Natural killer cell (primary cell): ENCODE data around the gene RNF145. TPM values are rescaled to one million over a fixed set of nuclear protein-coding genes. Genes with fewer than 3 reads are reported as not detected.

Experiments used
- ATAC-seq, 3 donors: fragments of 150-1000 bp in 2 of 3; fragments of 200-7000 bp in 1 of 3; cut with Tn5 transposase; 1 replicate in 1 of 3; 2 replicates in 2 of 3; pipeline ENCODE4 v1.10.0; 2021; ENCODE audit warnings: mild to moderate bottlenecking in 2 of 3, moderate library complexity in 2 of 3
- DNase-seq, 2 donors: peaks; one replicate each; pipeline versions ENCODE4 v3.0.0 to v3.0.0-alpha.2; 2013 to 2021; ENCODE audit warnings: mixed read lengths in 1 of 2
- H3K27ac ChIP-seq: one replicate; pipeline ENCODE4 v1.5.1; 2013; ENCODE audit warnings: mild to moderate bottlenecking, low read length
- H3K27me3 ChIP-seq: one replicate; pipeline ENCODE4 v1.6.1; 2013; ENCODE audit warnings: low read length; ENCODE audit not compliant: control insufficient read depth, insufficient read depth
- H3K36me3 ChIP-seq: one replicate; pipeline ENCODE4 v1.6.1; 2013; ENCODE audit warnings: low read length; ENCODE audit not compliant: control insufficient read depth, insufficient read depth
- H3K4me1 ChIP-seq: one replicate; pipeline ENCODE4 v1.6.1; 2013; ENCODE audit warnings: low read length; ENCODE audit not compliant: control insufficient read depth, insufficient read depth
- H3K4me3 ChIP-seq: one replicate; pipeline ENCODE4 v1.5.1; 2013; ENCODE audit warnings: low read length
- H3K9me3 ChIP-seq: one replicate; pipeline ENCODE4 v1.6.1; 2013; ENCODE audit warnings: low read length; ENCODE audit not compliant: control insufficient read depth, insufficient read depth
- H3K27ac Mint-ChIP-seq, 2 donors: one replicate each; pipeline ENCODE4 v1.8.0; 2022; ENCODE audit warnings: mild to moderate bottlenecking in 2 of 2, mixed read lengths in 2 of 2, moderate library complexity in 1 of 2
- H3K27me3 Mint-ChIP-seq, 2 donors: one replicate each; pipeline ENCODE4 v1.8.0; 2022; ENCODE audit warnings: low read depth in 2 of 2, mixed read lengths in 2 of 2
- H3K36me3 Mint-ChIP-seq: one replicate; pipeline ENCODE4 v1.8.0; 2022; ENCODE audit warnings: mixed read lengths
- H3K4me1 Mint-ChIP-seq, 2 donors: one replicate each; pipeline ENCODE4 v1.8.0; 2022; ENCODE audit warnings: mixed read lengths in 2 of 2
- H3K4me3 Mint-ChIP-seq: one replicate; pipeline ENCODE4 v1.8.0; 2022; ENCODE audit warnings: mild to moderate bottlenecking, moderate library complexity, mixed read lengths
- H3K9me3 Mint-ChIP-seq, 2 donors: one replicate each; pipeline ENCODE4 v1.8.0; 2022; ENCODE audit warnings: mixed read lengths in 2 of 2
- WGBS: methylation state at CpG from one replicate; pipeline ENCODE4 v1.1.7; 2013; ENCODE audit warnings: missing lambda C conversion rate; ENCODE audit not compliant: insufficient coverage; 5-methylcytosine and 5-hydroxymethylcytosine counted together
- intact Hi-C: fragments of 100-400 bp; cut with micrococcal nuclease; formaldehyde crosslinking; loops from one replicate; pipeline ENCODE4 v1.14.2; 2022
- total RNA-seq, 4 donors: library from RNA; stranded (reverse); fragments of 120-200 nt in 1 of 4; gene quantifications; one replicate each; pipeline versions ENCODE4 v1.2.3 to v1.2.4, GENCODE V29; 2013 to 2022
- TF ChIP-seq, protein P1 (sequence below): fragments of 200-600 bp; IDR thresholded peaks from one replicate; pipeline ENCODE4 v1.8.0; 2022; ENCODE audit warnings: antibody characterized with exemption

RNF145 gene
- total RNA-seq, 3 donors from 2014 or later (not counting 1 experiment from before 2014, with no cell fraction given) = 29.8 to 40.4 (median 38.4) TPM

DNA sequence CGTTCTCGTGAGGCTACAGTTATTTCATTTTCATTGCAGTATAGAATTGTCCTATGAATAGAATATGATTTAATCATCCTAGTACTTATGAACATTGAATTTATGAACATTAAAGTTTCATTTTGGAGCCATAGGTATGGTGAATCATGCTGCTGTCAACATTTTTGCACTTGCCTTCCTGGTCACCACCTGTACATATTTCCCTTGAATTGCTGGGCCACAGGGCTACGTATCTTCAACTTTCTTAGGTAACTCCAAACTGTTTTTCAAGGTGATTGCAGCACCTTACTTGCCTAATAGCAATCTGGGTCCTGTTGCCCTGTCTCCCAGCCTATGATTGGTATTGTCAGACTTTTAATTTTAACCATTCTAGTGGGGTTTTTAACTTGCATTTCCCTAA, 6.5 kb upstream of the RNF145 start:
- Histone ChIP-seq H3K4me3 (no peak overlapping the region), H3K36me3 (no peaks in the 10 kb centered on the region), H3K27ac (no peak overlapping the region), H3K27me3 (no peaks in the 10 kb centered on the region), H3K9me3 (no peaks in the 10 kb centered on the region), H3K4me1 (peaks cover 3% of the 10 kb centered on the region)
- ATAC-seq (no peak), DNase-seq (no peak)
- Mint-ChIP-seq H3K4me3 (no peak overlapping the region), H3K36me3 (no peaks in the 10 kb centered on the region), H3K27ac (no peak overlapping the region), H3K9me3 (no peaks in the 10 kb centered on the region), H3K4me1 (peaks cover 12 to 14% of the 10 kb centered on the region in 2 donors), H3K27me3 (peaks cover 23 to 33% of the 10 kb centered on the region in 2 donors)
- intact Hi-C loops = no loop called here
- WGBS = 95% methylated on average over 1 of the region's 3 CpGs
- TF ChIP-seq, protein P1, sequence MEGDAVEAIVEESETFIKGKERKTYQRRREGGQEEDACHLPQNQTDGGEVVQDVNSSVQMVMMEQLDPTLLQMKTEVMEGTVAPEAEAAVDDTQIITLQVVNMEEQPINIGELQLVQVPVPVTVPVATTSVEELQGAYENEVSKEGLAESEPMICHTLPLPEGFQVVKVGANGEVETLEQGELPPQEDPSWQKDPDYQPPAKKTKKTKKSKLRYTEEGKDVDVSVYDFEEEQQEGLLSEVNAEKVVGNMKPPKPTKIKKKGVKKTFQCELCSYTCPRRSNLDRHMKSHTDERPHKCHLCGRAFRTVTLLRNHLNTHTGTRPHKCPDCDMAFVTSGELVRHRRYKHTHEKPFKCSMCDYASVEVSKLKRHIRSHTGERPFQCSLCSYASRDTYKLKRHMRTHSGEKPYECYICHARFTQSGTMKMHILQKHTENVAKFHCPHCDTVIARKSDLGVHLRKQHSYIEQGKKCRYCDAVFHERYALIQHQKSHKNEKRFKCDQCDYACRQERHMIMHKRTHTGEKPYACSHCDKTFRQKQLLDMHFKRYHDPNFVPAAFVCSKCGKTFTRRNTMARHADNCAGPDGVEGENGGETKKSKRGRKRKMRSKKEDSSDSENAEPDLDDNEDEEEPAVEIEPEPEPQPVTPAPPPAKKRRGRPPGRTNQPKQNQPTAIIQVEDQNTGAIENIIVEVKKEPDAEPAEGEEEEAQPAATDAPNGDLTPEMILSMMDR = no peak

DNA sequence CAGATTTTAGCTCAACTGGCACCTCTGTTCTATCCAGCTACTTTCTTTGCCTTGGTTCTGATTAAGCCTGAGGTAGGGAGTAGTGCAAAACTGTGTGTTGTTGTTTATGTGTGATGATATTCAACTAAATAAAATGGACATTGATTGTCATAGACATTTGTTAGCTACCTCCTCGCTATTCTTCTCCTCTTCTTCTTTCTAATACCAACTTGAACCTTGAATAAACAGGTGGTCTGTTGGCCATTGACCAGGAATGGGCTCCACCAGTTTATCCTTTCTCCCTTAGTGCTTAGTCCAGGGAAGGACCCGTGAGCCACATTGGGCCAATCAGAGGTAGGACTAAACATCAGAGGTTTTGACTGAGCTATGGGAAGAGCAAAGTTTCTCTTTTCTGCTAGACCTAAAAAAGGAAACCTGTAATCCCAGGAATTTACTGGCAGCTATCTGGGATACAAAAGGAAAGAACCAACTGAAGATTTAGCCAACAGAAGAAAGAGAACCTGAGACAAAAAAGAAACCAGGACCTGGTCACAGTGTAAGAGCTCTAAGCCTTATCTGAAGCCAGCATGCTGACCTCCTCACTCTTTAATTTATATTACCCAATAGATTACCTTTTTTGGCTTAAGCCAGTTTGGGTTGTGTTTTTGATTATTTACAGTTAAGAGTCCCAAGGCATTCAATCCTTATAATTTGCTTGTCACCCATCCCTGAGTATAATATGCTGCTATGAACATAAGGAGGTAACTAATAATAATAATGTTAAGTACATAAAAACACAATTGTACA, 5.3 kb upstream of the RNF145 start:
- Histone ChIP-seq H3K27me3 (no peaks in the 10 kb centered on the region), H3K4me3 (no peak overlapping the region), H3K9me3 (no peaks in the 10 kb centered on the region), H3K36me3 (no peaks in the 10 kb centered on the region), H3K4me1 (peaks cover 7% of the 10 kb centered on the region), H3K27ac (no peak overlapping the region)
- WGBS = 94% methylated on average over 2 of the region's 2 CpGs
- H3K4me1 Mint-ChIP-seq = peaks cover 16 to 18% of the 10 kb centered on the region in 2 donors
- peaks cover 23 to 33% of the 10 kb centered on the region in 2 donors for H3K27me3 Mint-ChIP-seq
- no peak for ATAC-seq
- no peaks in the 10 kb centered on the region for H3K36me3 Mint-ChIP-seq
- intact Hi-C loops = no loop called here
- no peak overlapping the region for H3K4me3 Mint-ChIP-seq
- H3K27ac Mint-ChIP-seq = no peak overlapping the region
- no peak for DNase-seq
- TF ChIP-seq, protein P1 = no peak
- no peaks in the 10 kb centered on the region for H3K9me3 Mint-ChIP-seq

DNA sequence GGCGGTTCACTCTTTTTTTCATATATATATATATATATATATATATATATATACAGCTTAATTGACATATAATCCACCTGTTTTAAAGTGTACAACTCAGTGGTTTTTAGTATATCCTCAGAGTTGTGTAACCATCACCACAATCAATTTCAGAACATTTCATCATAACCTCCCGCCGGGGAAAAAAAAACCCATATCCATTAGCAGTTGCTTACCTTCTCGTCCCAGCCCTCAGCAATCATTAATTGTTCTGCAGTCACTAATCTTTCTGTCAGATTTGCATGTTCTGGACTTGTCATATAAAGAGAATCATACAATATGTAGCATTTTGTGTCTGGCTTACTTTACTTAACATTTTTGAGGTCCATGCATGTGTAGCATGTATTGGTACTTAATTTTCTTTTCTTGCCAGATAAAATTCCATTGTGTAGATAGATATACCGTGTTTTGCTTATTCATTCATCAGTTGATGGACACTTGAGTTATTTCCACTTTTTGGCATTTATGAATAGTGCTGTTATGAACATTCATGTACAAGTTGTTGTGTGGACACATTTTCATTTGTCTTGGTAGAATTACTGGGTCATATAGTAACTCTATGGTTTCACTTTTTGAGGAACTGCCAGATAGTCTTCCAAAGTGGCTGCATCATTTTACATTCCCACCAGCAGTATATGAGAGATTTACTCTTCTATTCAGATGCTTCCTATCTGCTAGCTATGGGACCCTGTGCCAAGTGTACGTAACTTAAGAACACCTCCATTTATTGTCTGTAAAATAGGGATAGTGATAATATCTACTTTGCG, 3.5 kb upstream of the RNF145 start:
- DNase-seq (no peak), ATAC-seq (no peak)
- Histone ChIP-seq H3K9me3 (no peaks in the 10 kb centered on the region), H3K36me3 (no peaks in the 10 kb centered on the region), H3K27ac (no peak overlapping the region), H3K4me3 (no peak overlapping the region), H3K4me1 (peaks cover 9% of the 10 kb centered on the region), H3K27me3 (no peaks in the 10 kb centered on the region)
- whole genome bisulfite sequencing = 75% methylated on average over 4 of the region's 7 CpGs
- Mint-ChIP-seq H3K27ac (no peak overlapping the region), H3K27me3 (peaks cover 20 to 33% of the 10 kb centered on the region in 2 donors), H3K4me1 (peaks cover 25 to 27% of the 10 kb centered on the region in 2 donors), H3K9me3 (no peaks in the 10 kb centered on the region), H3K36me3 (no peaks in the 10 kb centered on the region), H3K4me3 (no peak overlapping the region)
- intact Hi-C loops = no loop called here
- TF ChIP-seq, protein P1 = no peak
